Vagina (tissue), 2 donors: ENCODE results near the gene BTBD10. TPM values are rescaled to one million over a fixed set of nuclear protein-coding genes. Genes with fewer than 3 reads are reported as not detected.
A peak's percentile ranks its signal among the peaks of the same experiment; 100 is the strongest.

Source experiments
- DNase-seq, 2 donors: peaks; one replicate each; pipeline ENCODE4 v3.0.0-alpha.2; 2017; ENCODE audit errors: extremely low spot score in 2 of 2
- H3K27ac ChIP-seq: fragments of 200-600 bp; sonication (generic); one replicate; pipeline ENCODE4 v1.5.1; 2019
- H3K27me3 ChIP-seq: fragments of 200-600 bp; sonication (generic); one replicate; pipeline ENCODE4 v1.5.1; 2019
- H3K36me3 ChIP-seq, 2 donors: fragments of 200-600 bp; sonication (generic); one replicate each; pipeline ENCODE4 v1.5.1; 2017 to 2019
- H3K4me1 ChIP-seq: fragments of 200-600 bp; sonication (generic); one replicate; pipeline ENCODE4 v1.5.1; 2019
- H3K4me3 ChIP-seq, 2 donors: fragments of 200-600 bp; sonication (generic); 1 replicate in 1 of 2; 2 replicates in 1 of 2; pipeline ENCODE4 v1.5.1; 2016 to 2019
- H3K9me3 ChIP-seq: fragments of 200-600 bp; sonication (generic); one replicate; pipeline ENCODE4 v1.5.1; 2019
- POLR2A ChIP-seq, 2 donors: fragments of 450-650 bp; IDR thresholded peaks; one replicate each; pipeline ENCODE4 v1.6.1; 2017; ENCODE audit warnings: antibody characterized with exemption in 2 of 2, mild to moderate bottlenecking in 2 of 2, moderate library complexity in 2 of 2
- POLR2AphosphoS5 ChIP-seq, 2 donors: sonication (generic); formaldehyde crosslinking; IDR thresholded peaks; one replicate each; pipeline ENCODE4 v1.9.0; 2017; ENCODE audit warnings: antibody characterized with exemption in 2 of 2, mild to moderate bottlenecking in 2 of 2, low read depth in 1 of 2; ENCODE audit not compliant: insufficient read depth in 1 of 2
- intact Hi-C: fragments of 100-400 bp; cut with DNase I; formaldehyde crosslinking; loops from one replicate; pipeline ENCODE4 v1.15.1; 2023
- total RNA-seq: library from RNA; depleted of rRNA; stranded (reverse); fragments of >200 nt; gene quantifications from one replicate; pipeline ENCODE4 v1.2.3, GENCODE V29; 2016
- TF ChIP-seq, protein P1 (sequence below), 3 experiments: fragments of 450-650 bp in 2 of 3; fragments of 200-600 bp in 1 of 3; sonication (generic) in 1 of 3; IDR thresholded peaks; one replicate each; pipeline ENCODE4 v1.5.1; 2017 to 2019; ENCODE audit warnings: antibody characterized with exemption in 3 of 3, mild to moderate bottlenecking in 2 of 3, moderate library complexity in 2 of 3

Gene BTBD10
- total RNA-seq, 1 donor from 2014 or later, result 29.2 TPM

GRCh38 chr11:13473013-13473722 lies 10.1 kb upstream of the BTBD10 start:
- Histone ChIP-seq H3K36me3 (no peaks in the 10 kb centered on the region), H3K4me1 (no peaks in the 10 kb centered on the region), H3K4me3 (no peak overlapping the region), H3K27me3 (no peaks in the 10 kb centered on the region), H3K9me3 (no peaks in the 10 kb centered on the region), H3K27ac (no peak overlapping the region)
- intact Hi-C loops, result no loop called here
- TF ChIP-seq POLR2AphosphoS5 (IDR thresholded peaks at IDR 0.05; ENCODE audit: insufficient read depth in 1 of 2, low read depth in 1 of 2) (no peak), POLR2A (IDR thresholded peaks at IDR 0.05) (no peak)
- TF ChIP-seq, protein P1, sequence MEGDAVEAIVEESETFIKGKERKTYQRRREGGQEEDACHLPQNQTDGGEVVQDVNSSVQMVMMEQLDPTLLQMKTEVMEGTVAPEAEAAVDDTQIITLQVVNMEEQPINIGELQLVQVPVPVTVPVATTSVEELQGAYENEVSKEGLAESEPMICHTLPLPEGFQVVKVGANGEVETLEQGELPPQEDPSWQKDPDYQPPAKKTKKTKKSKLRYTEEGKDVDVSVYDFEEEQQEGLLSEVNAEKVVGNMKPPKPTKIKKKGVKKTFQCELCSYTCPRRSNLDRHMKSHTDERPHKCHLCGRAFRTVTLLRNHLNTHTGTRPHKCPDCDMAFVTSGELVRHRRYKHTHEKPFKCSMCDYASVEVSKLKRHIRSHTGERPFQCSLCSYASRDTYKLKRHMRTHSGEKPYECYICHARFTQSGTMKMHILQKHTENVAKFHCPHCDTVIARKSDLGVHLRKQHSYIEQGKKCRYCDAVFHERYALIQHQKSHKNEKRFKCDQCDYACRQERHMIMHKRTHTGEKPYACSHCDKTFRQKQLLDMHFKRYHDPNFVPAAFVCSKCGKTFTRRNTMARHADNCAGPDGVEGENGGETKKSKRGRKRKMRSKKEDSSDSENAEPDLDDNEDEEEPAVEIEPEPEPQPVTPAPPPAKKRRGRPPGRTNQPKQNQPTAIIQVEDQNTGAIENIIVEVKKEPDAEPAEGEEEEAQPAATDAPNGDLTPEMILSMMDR (IDR thresholded peaks at IDR 0.05), result no peak
- no peak for DNase-seq

DNA sequence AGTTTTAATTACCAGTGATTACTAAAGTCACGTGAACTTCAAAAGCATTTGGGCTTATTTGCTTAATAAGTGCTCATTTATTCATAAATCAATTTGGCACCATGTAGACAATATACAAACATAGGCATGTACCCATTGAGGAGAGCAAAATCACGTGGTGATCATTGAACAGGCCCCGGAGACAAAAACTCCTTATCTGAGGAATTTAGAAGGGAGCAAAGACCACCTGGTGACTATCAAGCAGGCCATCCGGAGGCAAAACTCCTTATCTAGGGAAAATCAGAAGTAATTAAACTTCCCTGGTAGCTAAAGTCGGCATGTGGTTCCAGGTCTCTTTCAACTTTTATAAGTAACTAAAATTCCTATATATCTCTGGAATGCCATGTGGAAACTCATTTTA lies 5.7 kb upstream of the BTBD10 start:
- H3K9me3 ChIP-seq, result no peaks in the 10 kb centered on the region
- H3K4me1 ChIP-seq, result peaks cover 5% of the 10 kb centered on the region
- no peaks in the 10 kb centered on the region for H3K27me3 ChIP-seq
- no peaks in the 10 kb centered on the region for H3K36me3 ChIP-seq
- intact Hi-C loops, result no loop called here
- no peak overlapping the region for H3K4me3 ChIP-seq
- TF ChIP-seq, protein P1 (IDR thresholded peaks at IDR 0.05), result no peak
- H3K27ac ChIP-seq, result no peak overlapping the region
- no peak for DNase-seq

GRCh38 chr11:13465909-13466371 lies 2.9 kb upstream of the BTBD10 start:
- no peak overlapping the region for H3K4me3 ChIP-seq
- intact Hi-C loops, result no loop called here
- DNase-seq, result no peak

DNA sequence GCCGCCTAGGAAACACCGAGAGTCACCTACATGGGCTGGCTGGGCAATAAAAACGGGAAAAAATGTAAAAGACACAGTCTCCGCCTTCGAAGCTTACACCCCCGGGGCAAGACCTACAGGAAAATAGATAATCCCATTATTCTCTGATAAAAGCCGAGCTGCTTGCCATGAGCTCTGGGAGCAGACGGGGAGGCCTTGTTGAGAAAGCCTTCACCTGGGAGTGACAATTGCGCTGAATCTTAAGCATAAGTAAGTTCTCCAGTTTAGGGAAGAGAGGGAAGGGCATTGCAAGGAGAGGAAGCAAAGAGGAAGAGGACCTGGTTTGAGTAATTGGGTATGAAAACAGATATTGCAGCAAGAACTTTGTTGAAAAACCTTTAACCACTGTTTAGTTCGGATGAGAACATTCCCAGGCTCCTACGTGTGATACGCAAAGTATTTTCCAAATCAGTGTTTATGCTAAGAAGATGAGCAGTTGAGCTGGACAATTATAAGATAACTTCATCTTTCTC lies 813 bp upstream of the BTBD10 start:
- intact Hi-C loops, result no loop called here
- DNase-seq, result no peak
- TF ChIP-seq, protein P1 (IDR thresholded peaks at IDR 0.05), result no peak
- TF ChIP-seq POLR2A (IDR thresholded peaks at IDR 0.05) (no peak), POLR2AphosphoS5 (IDR thresholded peaks at IDR 0.05; ENCODE audit: insufficient read depth in 1 of 2, low read depth in 1 of 2) (no peak)
- H3K27me3 ChIP-seq, result no peaks in the 10 kb centered on the region
- H3K4me1 ChIP-seq, result peaks cover 23% of the 10 kb centered on the region
- H3K36me3 ChIP-seq, result no peaks in the 10 kb centered on the region
- H3K9me3 ChIP-seq, result no peaks in the 10 kb centered on the region
- peak overlapping the region; percentile 65 to 82 for H3K4me3 ChIP-seq
- H3K27ac ChIP-seq, result peak overlapping the region; percentile 83

More at GRCh38 chr11:13465909-13466371, 2.9 kb upstream of the BTBD10 start:
- H3K27ac ChIP-seq, result no peak overlapping the region
- H3K27me3 ChIP-seq, result no peaks in the 10 kb centered on the region
- H3K36me3 ChIP-seq, result no peaks in the 10 kb centered on the region
- H3K9me3 ChIP-seq, result no peaks in the 10 kb centered on the region
- TF ChIP-seq, protein P1 (IDR thresholded peaks at IDR 0.05), result peak in 2 of 3 experiments; percentile 30 to 35
- TF ChIP-seq POLR2AphosphoS5 (IDR thresholded peaks at IDR 0.05; ENCODE audit: insufficient read depth in 1 of 2, low read depth in 1 of 2), result no peak
- no peak for TF ChIP-seq POLR2A (IDR thresholded peaks at IDR 0.05)
- peaks cover 23% of the 10 kb centered on the region for H3K4me1 ChIP-seq

GRCh38 chr11:13462311-13462900 lies 616 bp downstream of the BTBD10 start:
- intact Hi-C loops, result no loop called here
- DNase-seq, result no peak
- Histone ChIP-seq H3K9me3 (no peaks in the 10 kb centered on the region), H3K36me3 (no peaks in the 10 kb centered on the region), H3K4me3 (peak overlapping the region; percentile 65 to 82), H3K27ac (peak overlapping the region; percentile 83), H3K27me3 (no peaks in the 10 kb centered on the region), H3K4me1 (peaks cover 23% of the 10 kb centered on the region)
- TF ChIP-seq POLR2AphosphoS5 (IDR thresholded peaks at IDR 0.05; ENCODE audit: insufficient read depth in 1 of 2, low read depth in 1 of 2) (no peak), POLR2A (IDR thresholded peaks at IDR 0.05) (no peak)
- TF ChIP-seq, protein P1 (IDR thresholded peaks at IDR 0.05), result no peak
